Muscle of leg (tissue), 11 donors: ENCODE results near the gene SLC7A11. TPM values are rescaled to one million over a fixed set of nuclear protein-coding genes. Genes with fewer than 3 reads are reported as not detected.
"Not testable (repeated sequence)": the region's sequence is repeated elsewhere in the genome, so short reads cannot be mapped to it uniquely, and the experiment has no call there.

ENCODE experiments used
- DNase-seq: peaks from one replicate; pipeline ENCODE4 v3.0.0; 2013
- H3K27ac ChIP-seq: one replicate; pipeline ENCODE4 v1.5.1; 2013; ENCODE audit warnings: mild to moderate bottlenecking, low read length, control low read depth
- H3K27me3 ChIP-seq: one replicate; pipeline ENCODE4 v1.6.1; 2013; ENCODE audit warnings: low read length; ENCODE audit not compliant: control insufficient read depth, insufficient read depth
- H3K36me3 ChIP-seq: one replicate; pipeline ENCODE4 v1.6.1; 2013; ENCODE audit warnings: low read length; ENCODE audit not compliant: control insufficient read depth, insufficient read depth
- H3K4me1 ChIP-seq: one replicate; pipeline ENCODE4 v1.6.1; 2013; ENCODE audit warnings: low read length; ENCODE audit not compliant: control insufficient read depth, insufficient read depth
- H3K4me3 ChIP-seq: one replicate; pipeline ENCODE4 v1.5.1; 2013; ENCODE audit warnings: low read length, control low read depth
- H3K9me3 ChIP-seq: replicated peaks from 2 replicates; pipeline ENCODE4 v1.6.1; 2013; ENCODE audit warnings: low read depth, low read length; ENCODE audit not compliant: control insufficient read depth
- WGBS: methylation state at CpG from one replicate; pipeline ENCODE4 v1.1.5; 2013; ENCODE audit warnings: missing lambda C conversion rate; ENCODE audit not compliant: insufficient coverage; 5-methylcytosine and 5-hydroxymethylcytosine counted together
- polyA plus RNA-seq, 8 donors: library from polyadenylated mRNA; unstranded; fragments of 120-200 nt; gene quantifications; one replicate each; pipeline versions ENCODE4 v1.2.1 to v1.2.3, GENCODE V29; 2013; ENCODE audit warnings: inconsistent platforms in 1 of 8, low replicate concordance in 1 of 8; ENCODE audit not compliant: insufficient read length in 8 of 8, insufficient read depth in 1 of 8
- total RNA-seq: library from RNA; stranded (reverse); fragments of 120-200 nt; gene quantifications from one replicate; pipeline ENCODE4 v1.2.4, GENCODE V29; 2013

SLC7A11 gene
- total and polyA plus RNA-seq, 9 donors, result 0.50 to 1.2 (median 0.80) TPM

GRCh38 chr4:138217567-138217966 lies 24.6 kb downstream of the SLC7A11 start:
- no peak overlapping the region for H3K4me3 ChIP-seq
- H3K4me1 ChIP-seq, result peaks cover 4% of the 10 kb centered on the region
- WGBS, result 82% methylated on average over 3 of the region's 5 CpGs
- DNase-seq, result no peak
- no peaks in the 10 kb centered on the region for H3K27me3 ChIP-seq
- no peak overlapping the region for H3K27ac ChIP-seq
- H3K9me3 ChIP-seq, result no peaks in the 10 kb centered on the region
- H3K36me3 ChIP-seq, result no peaks in the 10 kb centered on the region

GRCh38 chr4:138216272-138216867 lies 25.8 kb downstream of the SLC7A11 start:
- WGBS, result no CpG with 5 or more reads among the region's 4 CpGs

DNA sequence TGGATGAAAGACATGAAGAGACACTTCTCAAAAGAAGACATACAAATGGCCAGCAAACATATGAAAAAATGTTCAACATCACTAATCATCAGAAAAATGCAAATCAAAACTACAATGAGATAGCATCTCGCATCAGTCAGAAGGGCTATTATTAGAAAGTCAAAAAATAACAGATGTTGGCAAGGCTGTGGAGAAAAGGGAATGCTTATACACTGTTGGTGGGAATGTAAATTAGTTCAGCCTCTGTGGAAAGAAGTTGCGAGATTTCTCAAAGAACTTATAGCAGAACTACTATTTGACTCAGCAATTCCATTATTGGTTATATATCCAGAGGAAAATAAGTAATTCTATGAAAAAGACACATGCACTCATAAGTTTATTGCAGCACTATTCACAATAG lies 31.6 kb downstream of the SLC7A11 start:
- not testable (repeated sequence) for H3K9me3 ChIP-seq, H3K4me3 ChIP-seq, DNase-seq, H3K27ac ChIP-seq, H3K4me1 ChIP-seq, H3K36me3 ChIP-seq, H3K27me3 ChIP-seq
- no CpG with 5 or more reads among the region's 2 CpGs for WGBS

More at GRCh38 chr4:138216272-138216867, 25.8 kb downstream of the SLC7A11 start:
- Histone ChIP-seq H3K36me3 (no peaks in the 10 kb centered on the region), H3K9me3 (no peaks in the 10 kb centered on the region), H3K4me3 (no peak overlapping the region), H3K4me1 (no peaks in the 10 kb centered on the region), H3K27ac (no peak overlapping the region), H3K27me3 (no peaks in the 10 kb centered on the region)
- no peak for DNase-seq

DNA sequence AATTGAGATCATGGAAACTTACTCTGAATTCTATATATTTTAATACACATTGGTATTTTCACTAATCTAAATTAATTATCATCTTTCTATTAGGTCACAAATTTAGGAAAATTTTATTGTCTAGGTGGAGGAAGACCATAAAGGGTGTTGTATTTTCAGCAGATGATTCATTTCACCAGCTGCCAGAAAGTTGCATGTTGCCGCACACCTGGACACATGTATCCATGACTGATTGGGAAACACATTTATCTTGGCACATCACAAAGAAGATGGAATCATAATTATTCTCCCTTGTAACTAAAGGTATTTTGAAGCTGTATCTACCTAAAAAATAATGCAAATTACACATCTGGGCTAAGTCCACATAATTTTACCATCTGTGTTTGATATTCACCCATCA lies 33.1 kb downstream of the SLC7A11 start:
- no peak for DNase-seq
- WGBS, result no CpG with 5 or more reads among the region's 1 CpG
- Histone ChIP-seq H3K36me3 (no peaks in the 10 kb centered on the region), H3K4me1 (no peaks in the 10 kb centered on the region), H3K27ac (no peak overlapping the region), H3K27me3 (no peaks in the 10 kb centered on the region), H3K9me3 (no peaks in the 10 kb centered on the region), H3K4me3 (no peak overlapping the region)

DNA sequence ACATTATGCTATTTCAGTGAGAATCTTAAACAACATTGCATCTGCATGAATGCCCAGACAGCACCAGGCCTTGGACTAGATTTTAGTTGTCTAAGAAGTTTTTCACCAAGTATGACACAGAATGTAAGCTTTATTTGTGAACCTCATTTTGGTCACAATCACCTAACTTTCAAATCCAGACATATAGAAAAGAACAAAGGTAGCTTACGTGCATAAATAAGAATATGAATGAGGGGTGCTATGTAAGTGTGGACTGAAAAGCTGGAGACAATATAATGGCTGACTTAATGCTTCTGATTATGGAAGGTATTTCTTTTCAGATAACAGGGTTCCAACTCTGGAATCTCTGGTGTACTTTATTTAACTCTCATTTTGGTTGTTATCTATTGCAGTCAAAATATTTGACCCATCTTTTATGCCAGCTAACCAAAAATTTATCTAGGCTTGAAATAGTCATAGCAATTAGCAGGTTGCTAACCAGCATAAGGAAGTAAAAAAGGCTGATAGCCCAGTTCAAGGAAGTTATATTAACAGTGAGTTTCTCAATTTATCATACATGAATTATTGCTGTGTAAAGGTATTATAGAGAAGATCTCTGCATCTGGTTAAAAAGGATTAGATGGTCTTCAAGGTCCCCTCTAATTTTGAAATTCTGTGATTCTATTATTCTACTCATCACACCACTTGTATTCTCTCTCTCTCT lies 36.5 kb downstream of the SLC7A11 start:
- no peaks in the 10 kb centered on the region for H3K9me3 ChIP-seq
- H3K36me3 ChIP-seq, result no peaks in the 10 kb centered on the region
- H3K27me3 ChIP-seq, result no peaks in the 10 kb centered on the region
- DNase-seq, result no peak
- H3K4me3 ChIP-seq, result no peak overlapping the region
- H3K4me1 ChIP-seq, result no peaks in the 10 kb centered on the region
- WGBS, result no CpG with 5 or more reads among the region's 1 CpG
- no peak overlapping the region for H3K27ac ChIP-seq

GRCh38 chr4:138204507-138204906 lies 37.6 kb downstream of the SLC7A11 start:
- Histone ChIP-seq H3K27me3 (no peaks in the 10 kb centered on the region), H3K27ac (no peak overlapping the region), H3K9me3 (no peaks in the 10 kb centered on the region), H3K4me1 (no peaks in the 10 kb centered on the region), H3K4me3 (no peak overlapping the region), H3K36me3 (no peaks in the 10 kb centered on the region)
- WGBS, result no CpG with 5 or more reads among the region's 5 CpGs
- no peak for DNase-seq

DNA sequence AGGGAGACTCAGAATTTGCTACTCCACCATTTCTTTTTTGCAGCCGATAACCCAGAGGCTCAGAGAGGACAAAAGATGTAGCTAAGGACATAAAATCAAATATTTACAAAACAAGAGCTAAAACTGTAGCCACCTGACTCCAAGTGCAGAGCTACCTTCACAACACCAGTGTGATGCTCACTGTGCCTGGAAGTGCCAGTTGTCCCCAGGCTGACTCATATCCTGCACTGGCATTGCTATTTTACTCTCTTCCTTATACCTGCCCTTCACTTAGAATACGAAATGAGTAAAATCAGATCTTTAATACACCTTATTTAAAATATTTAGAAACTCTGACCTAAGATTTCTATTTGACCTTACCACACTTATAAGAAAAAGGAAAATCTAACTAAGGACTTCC lies 39.5 kb downstream of the SLC7A11 start:
- no peak overlapping the region for H3K4me3 ChIP-seq
- WGBS, result 100% methylated on average over 1 of the region's 2 CpGs
- no peak for DNase-seq
- no peak overlapping the region for H3K27ac ChIP-seq
- no peaks in the 10 kb centered on the region for H3K4me1 ChIP-seq
- no peaks in the 10 kb centered on the region for H3K36me3 ChIP-seq
- H3K27me3 ChIP-seq, result no peaks in the 10 kb centered on the region
- H3K9me3 ChIP-seq, result no peaks in the 10 kb centered on the region

GRCh38 chr4:138200236-138200590 lies 41.9 kb downstream of the SLC7A11 start:
- no peaks in the 10 kb centered on the region for H3K27me3 ChIP-seq
- H3K9me3 ChIP-seq, result no peaks in the 10 kb centered on the region
- no peak for DNase-seq
- H3K36me3 ChIP-seq, result no peaks in the 10 kb centered on the region
- no peak overlapping the region for H3K27ac ChIP-seq
- no peak overlapping the region for H3K4me3 ChIP-seq
- no CpG with 5 or more reads among the region's 1 CpG for WGBS
- H3K4me1 ChIP-seq, result no peaks in the 10 kb centered on the region

- no peak overlapping the region for H3K27ac ChIP-seq
- no peaks in the 10 kb centered on the region for H3K27me3 ChIP-seq
- H3K9me3 ChIP-seq, result no peaks in the 10 kb centered on the region
- H3K4me3 ChIP-seq, result no peak overlapping the region
- DNase-seq, result peak; percentile 58
- H3K4me1 ChIP-seq, result no peaks in the 10 kb centered on the region
- H3K36me3 ChIP-seq, result no peaks in the 10 kb centered on the region
- 6% methylated on average over 2 of the region's 5 CpGs for WGBS
Observed at GRCh38 chr4:138199568-138200235, 42.4 kb downstream of the SLC7A11 start.

GRCh38 chr4:138196153-138196552 lies 46.0 kb downstream of the SLC7A11 start:
- no peak overlapping the region for H3K4me3 ChIP-seq
- no peaks in the 10 kb centered on the region for H3K4me1 ChIP-seq
- no peak for DNase-seq
- no CpG with 5 or more reads among the region's 3 CpGs for WGBS
- no peak overlapping the region for H3K27ac ChIP-seq
- no peaks in the 10 kb centered on the region for H3K36me3 ChIP-seq
- no peaks in the 10 kb centered on the region for H3K9me3 ChIP-seq
- H3K27me3 ChIP-seq, result no peaks in the 10 kb centered on the region
